Neural progenitor cell (in vitro differentiated cells): ENCODE measurements around the gene PIGW. TPM values are rescaled to one million over a fixed set of nuclear protein-coding genes. Genes with fewer than 3 reads are reported as not detected.

Experiments used
- DNase-seq: peaks from one replicate; pipeline ENCODE4 v3.0.0-alpha.2; 2016; ENCODE audit warnings: low spot score
- H2AFZ ChIP-seq: fragments of 200-600 bp; sonication (generic); replicated peaks from 2 replicates; pipeline ENCODE4 v1.6.1; 2016; ENCODE audit warnings: antibody characterized with exemption
- H3F3A ChIP-seq: fragments of 200-600 bp; sonication (generic); 2 replicates; pipeline ENCODE4 v1.6.1; 2016; ENCODE audit warnings: antibody characterized with exemption, low read depth
- H3K27ac ChIP-seq: fragments of 200-600 bp; sonication (generic); 2 replicates; pipeline ENCODE4 v1.5.1; 2016; ENCODE audit warnings: mild to moderate bottlenecking
- H3K27me3 ChIP-seq: fragments of 200-600 bp; sonication (generic); 2 replicates; pipeline ENCODE4 v1.6.1; 2016; ENCODE audit warnings: mild to moderate bottlenecking, moderate library complexity
- H3K36me3 ChIP-seq: fragments of 200-600 bp; sonication (generic); 2 replicates; pipeline ENCODE4 v1.5.1; 2016
- H3K4me1 ChIP-seq: fragments of 200-600 bp; sonication (generic); 2 replicates; pipeline ENCODE4 v1.6.1; 2016; ENCODE audit warnings: mixed run types
- H3K4me2 ChIP-seq: fragments of 200-600 bp; sonication (generic); 2 replicates; pipeline ENCODE4 v1.6.1; 2016
- H3K4me3 ChIP-seq: fragments of 200-600 bp; sonication (generic); 2 replicates; pipeline ENCODE4 v1.5.1; 2016
- H3K79me2 ChIP-seq: fragments of 200-600 bp; sonication (generic); 2 replicates; pipeline ENCODE4 v1.6.1; 2016; ENCODE audit warnings: low read depth
- H3K9ac ChIP-seq: fragments of 200-600 bp; sonication (generic); 2 replicates; pipeline ENCODE4 v1.6.1; 2016
- H3K9me3 ChIP-seq: fragments of 200-600 bp; sonication (generic); 2 replicates; pipeline ENCODE4 v1.5.1; 2016; ENCODE audit warnings: low read depth
- H4K20me1 ChIP-seq: fragments of 200-600 bp; sonication (generic); 2 replicates; pipeline ENCODE4 v1.6.1; 2016; ENCODE audit warnings: low read depth
- H3K27ac Mint-ChIP-seq: 3 replicates; pipeline ENCODE4 v1.8.0; 2021; ENCODE audit warnings: mixed read lengths
- H3K27me3 Mint-ChIP-seq: 2 replicates; pipeline ENCODE4 v1.8.0; 2022; ENCODE audit warnings: low read depth, mild to moderate bottlenecking, inconsistent platforms, moderate library complexity, mixed read lengths; ENCODE audit not compliant: insufficient read depth
- H3K36me3 Mint-ChIP-seq: 3 replicates; pipeline ENCODE4 v1.8.0; 2021; ENCODE audit warnings: mixed read lengths
- H3K4me1 Mint-ChIP-seq: 3 replicates; pipeline ENCODE4 v1.8.0; 2021; ENCODE audit warnings: mixed read lengths
- H3K4me3 Mint-ChIP-seq: 3 replicates; pipeline ENCODE4 v1.8.0; 2021; ENCODE audit warnings: mild to moderate bottlenecking, moderate library complexity, mixed read lengths
- H3K9me3 Mint-ChIP-seq: 3 replicates; pipeline ENCODE4 v1.8.0; 2020; ENCODE audit warnings: mixed read lengths
- CTCF ChIP-seq: fragments of 200-600 bp; sonication (generic); IDR thresholded peaks from 2 replicates; pipeline ENCODE4 v1.5.1; 2017; ENCODE audit warnings: antibody characterized with exemption, mild to moderate bottlenecking
- EZH2 ChIP-seq: fragments of 200-600 bp; sonication (generic); IDR thresholded peaks from 2 replicates; pipeline ENCODE4 v1.6.1; 2017; ENCODE audit warnings: antibody characterized with exemption, mild to moderate bottlenecking, moderate library complexity
- EZH2phosphoT487 ChIP-seq: fragments of 200-600 bp; sonication (generic); IDR thresholded peaks from 2 replicates; pipeline ENCODE4 v1.6.1; 2017; ENCODE audit warnings: antibody characterized with exemption
- total RNA-seq: library from RNA; depleted of rRNA; stranded (reverse); fragments of >200 nt; gene quantifications from 2 replicates; pipeline ENCODE4 v1.2.3, GENCODE V29; 2015; ENCODE audit warnings: low replicate concordance

The PIGW gene
- total RNA-seq, 1 donor from 2014 or later, result 10.2 TPM

- Histone ChIP-seq H3K27ac (peak overlapping the region; percentile 88), H3K4me1 (peaks cover 16% of the 10 kb centered on the region), H3K4me2 (peak overlapping the region; percentile 72), H3K4me3 (peak overlapping the region; percentile 83), H3K9ac (peak overlapping the region; percentile 90), H3K9me3 (no peaks in the 10 kb centered on the region), H3F3A (peaks cover 48% of the 10 kb centered on the region), H2AFZ (peak overlapping the region; percentile 77), H3K27me3 (no peaks in the 10 kb centered on the region), H3K36me3 (peaks cover 2% of the 10 kb centered on the region), H4K20me1 (peaks cover 28% of the 10 kb centered on the region), H3K79me2 (peaks cover 65% of the 10 kb centered on the region)
- Mint-ChIP-seq H3K4me3 (peak overlapping the region; percentile 99), H3K36me3 (peaks cover 2% of the 10 kb centered on the region), H3K27me3 (peaks cover 2% of the 10 kb centered on the region), H3K4me1 (peaks cover 22% of the 10 kb centered on the region), H3K27ac (peak overlapping the region; percentile 92), H3K9me3 (no peaks in the 10 kb centered on the region)
- TF ChIP-seq EZH2 (no peak), CTCF (no peak), EZH2phosphoT487 (no peak)
- no peak for DNase-seq
These were observed 10.3 kb downstream of the PIGW start for GRCh38 chr17:36545077-36545464.

- Histone ChIP-seq H3F3A (peaks cover 43% of the 10 kb centered on the region), H3K9ac (peak overlapping the region; percentile 80), H2AFZ (no peak overlapping the region), H3K4me2 (peak overlapping the region; percentile 92), H3K36me3 (peaks cover 2% of the 10 kb centered on the region), H3K4me1 (peaks cover 16% of the 10 kb centered on the region), H3K9me3 (no peaks in the 10 kb centered on the region), H3K27me3 (no peaks in the 10 kb centered on the region), H4K20me1 (peaks cover 28% of the 10 kb centered on the region), H3K27ac (peak overlapping the region; percentile 72), H3K79me2 (peaks cover 72% of the 10 kb centered on the region), H3K4me3 (peak overlapping the region; percentile 83)
- Mint-ChIP-seq H3K4me1 (peaks cover 22% of the 10 kb centered on the region), H3K9me3 (no peaks in the 10 kb centered on the region), H3K4me3 (peak overlapping the region; percentile 99), H3K27ac (peak overlapping the region; percentile 94), H3K36me3 (no peaks in the 10 kb centered on the region), H3K27me3 (peaks cover 2% of the 10 kb centered on the region)
- DNase-seq, result peak; percentile 100
- TF ChIP-seq EZH2, result no peak
- TF ChIP-seq CTCF, result peak; percentile 6
These were observed 11.0 kb downstream of the PIGW start for GRCh38 chr17:36545465-36546417.

- H3K4me2 ChIP-seq, result peak overlapping the region; percentile 92
- peaks cover 43% of the 10 kb centered on the region for H3F3A ChIP-seq
- H3K27me3 ChIP-seq, result no peaks in the 10 kb centered on the region
- H3K4me3 Mint-ChIP-seq, result peak overlapping the region; percentile 99
- H3K27me3 Mint-ChIP-seq, result peaks cover 2% of the 10 kb centered on the region
- peaks cover 16% of the 10 kb centered on the region for H3K4me1 ChIP-seq
- no peaks in the 10 kb centered on the region for H3K9me3 ChIP-seq
- no peak for DNase-seq
- peaks cover 22% of the 10 kb centered on the region for H3K4me1 Mint-ChIP-seq
- H3K27ac ChIP-seq, result peak overlapping the region; percentile 72
- peaks cover 2% of the 10 kb centered on the region for H3K36me3 ChIP-seq
- H3K9me3 Mint-ChIP-seq, result no peaks in the 10 kb centered on the region
- peak overlapping the region; percentile 94 for H3K27ac Mint-ChIP-seq
- H2AFZ ChIP-seq, result no peak overlapping the region
- peak overlapping the region; percentile 80 for H3K9ac ChIP-seq
- no peaks in the 10 kb centered on the region for H3K36me3 Mint-ChIP-seq
- H3K79me2 ChIP-seq, result peaks cover 80% of the 10 kb centered on the region
- TF ChIP-seq CTCF (no peak), EZH2 (no peak), EZH2phosphoT487 (no peak)
- H3K4me3 ChIP-seq, result peak overlapping the region; percentile 83
- peaks cover 36% of the 10 kb centered on the region for H4K20me1 ChIP-seq
These were observed 11.8 kb downstream of the PIGW start for GRCh38 chr17:36546418-36547093.
